LNCAP (cell line): Measurements from ENCODE around the gene LRRN2.

ENCODE experiments used
- CTCF ChIP-seq: fragments of 450-650 bp; IDR thresholded peaks from 2 replicates; pipeline ENCODE4 v1.5.1; 2017; ENCODE audit warnings: mild to moderate bottlenecking

Gene LRRN2

GRCh38 chr1:204729516-204729915, 44.0 kb upstream of the LRRN2 start:
- TF ChIP-seq CTCF = no peak

GRCh38 chr1:204728456-204728855, 42.9 kb upstream of the LRRN2 start:
- no peak for TF ChIP-seq CTCF

GRCh38 chr1:204728045-204728444, 42.5 kb upstream of the LRRN2 start:
- no peak for TF ChIP-seq CTCF

GRCh38 chr1:204726478-204726877, 40.9 kb upstream of the LRRN2 start:
- TF ChIP-seq CTCF = no peak

GRCh38 chr1:204725821-204726448, 40.4 kb upstream of the LRRN2 start:
- no peak for TF ChIP-seq CTCF

- TF ChIP-seq CTCF = no peak
These were observed 37.7 kb upstream of the LRRN2 start for GRCh38 chr1:204723131-204723787.

GRCh38 chr1:204721373-204722055, 36.0 kb upstream of the LRRN2 start:
- TF ChIP-seq CTCF = no peak
